CD4-positive, alpha-beta T cell treated with Interleukin-2 at 100 ng/mL for 4 hours (primary cell): ENCODE results near the gene SV2B.
"Not testable (repeated sequence)": the region's sequence is repeated elsewhere in the genome, so short reads cannot be mapped to it uniquely, and the experiment has no call there.

ENCODE experiments used
- DNase-seq: peaks from one replicate; pipeline ENCODE4 v3.0.0-alpha.2; 2020; ENCODE audit warnings: low spot score

Gene SV2B

GRCh38 chr15:91318516-91318915 is 218.5 kb downstream of the SV2B start:
- no peak for DNase-seq

GRCh38 chr15:91318931-91319330 is 218.9 kb downstream of the SV2B start:
- no peak for DNase-seq

- no peak for DNase-seq
Measured at GRCh38 chr15:91319371-91320059, 219.5 kb downstream of the SV2B start.

GRCh38 chr15:91320101-91320500 is 220.0 kb downstream of the SV2B start:
- DNase-seq: peak; percentile 71

GRCh38 chr15:91329914-91330313 is 229.9 kb downstream of the SV2B start:
- DNase-seq: no peak

- DNase-seq: no peak
Measured at GRCh38 chr15:91331581-91331980, 231.5 kb downstream of the SV2B start.

- DNase-seq: no peak
Measured at GRCh38 chr15:91335702-91336101, 235.6 kb downstream of the SV2B start.

- DNase-seq: peak; percentile 38
Measured at GRCh38 chr15:91336687-91337086, 236.6 kb downstream of the SV2B start.

- no peak for DNase-seq
Measured at GRCh38 chr15:91338766-91339165, 238.7 kb downstream of the SV2B start.

- no peak for DNase-seq
Measured at GRCh38 chr15:91342097-91342496, 242.0 kb downstream of the SV2B start.

- not testable (repeated sequence) for DNase-seq
Measured at GRCh38 chr15:91344912-91345311, 244.9 kb downstream of the SV2B start.

GRCh38 chr15:91345736-91346135 is 245.7 kb downstream of the SV2B start:
- no peak for DNase-seq

GRCh38 chr15:91346259-91346658 is 246.2 kb downstream of the SV2B start:
- DNase-seq: no peak

GRCh38 chr15:91348752-91349500 is 248.9 kb downstream of the SV2B start:
- DNase-seq: peak; percentile 55
